Measurements from ENCODE around the gene RAD54L. TPM values are rescaled to one million over a fixed set of nuclear protein-coding genes. Genes with fewer than 3 reads are reported as not detected.

Gene RAD54L
- total RNA-seq, 1 experiment from 2014 or later: 29.4 TPM

DNA sequence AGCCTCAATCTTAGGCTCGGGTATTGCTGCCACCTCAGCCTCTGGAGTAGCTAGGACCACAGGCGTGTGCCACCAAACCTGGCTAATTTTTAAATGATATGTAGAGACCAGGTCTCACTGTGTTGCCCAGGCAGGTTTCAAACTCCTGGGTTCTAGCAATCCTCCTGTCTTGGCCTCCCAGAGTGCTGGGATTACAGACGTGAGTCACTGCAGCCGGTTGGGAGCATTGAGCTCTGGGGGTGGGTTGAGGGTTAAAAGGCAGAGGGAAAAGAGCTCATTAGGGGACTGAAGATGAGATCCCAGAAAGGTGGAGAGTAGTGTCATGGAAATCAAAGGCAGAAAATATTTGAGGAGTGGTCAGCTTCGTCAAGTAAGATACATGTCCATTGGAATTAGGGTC is 7.1 kb downstream of the RAD54L start:
- no peak overlapping the region for H2AFZ ChIP-seq (ENCODE audit: low read length)
- no peak overlapping the region for H3K4me3 ChIP-seq (ENCODE audit: low read length)
- no peaks in the 10 kb centered on the region for H3F3A ChIP-seq (ENCODE audit: low read length, unreplicated experiment)
- H3K36me3 ChIP-seq (ENCODE audit: low read depth, low read length): peaks cover 36% of the 10 kb centered on the region
- DNase-seq (no peak), ATAC-seq (no peak)
- H3K27ac ChIP-seq (ENCODE audit: low read length): no peak overlapping the region
- ChIA-PET CTCF (no interaction called here), POLR2A (ENCODE audit: unreplicated experiment) (no interaction called here)
- no peak overlapping the region for H3K9ac ChIP-seq (ENCODE audit: low read length)
- no peaks in the 10 kb centered on the region; the same call in 1 of the 2 replicates for H3K4me1 ChIP-seq (ENCODE audit: insufficient read depth, low read length)
- TF ChIP-seq EZH2phosphoT487 (IDR thresholded peaks at IDR 0.05; ENCODE audit: borderline replicate concordance, low read length) (no peak), EZH2 (IDR thresholded peaks at IDR 0.05; ENCODE audit: low read length, unreplicated experiment) (no peak)
- TF ChIP-seq, protein P1, sequence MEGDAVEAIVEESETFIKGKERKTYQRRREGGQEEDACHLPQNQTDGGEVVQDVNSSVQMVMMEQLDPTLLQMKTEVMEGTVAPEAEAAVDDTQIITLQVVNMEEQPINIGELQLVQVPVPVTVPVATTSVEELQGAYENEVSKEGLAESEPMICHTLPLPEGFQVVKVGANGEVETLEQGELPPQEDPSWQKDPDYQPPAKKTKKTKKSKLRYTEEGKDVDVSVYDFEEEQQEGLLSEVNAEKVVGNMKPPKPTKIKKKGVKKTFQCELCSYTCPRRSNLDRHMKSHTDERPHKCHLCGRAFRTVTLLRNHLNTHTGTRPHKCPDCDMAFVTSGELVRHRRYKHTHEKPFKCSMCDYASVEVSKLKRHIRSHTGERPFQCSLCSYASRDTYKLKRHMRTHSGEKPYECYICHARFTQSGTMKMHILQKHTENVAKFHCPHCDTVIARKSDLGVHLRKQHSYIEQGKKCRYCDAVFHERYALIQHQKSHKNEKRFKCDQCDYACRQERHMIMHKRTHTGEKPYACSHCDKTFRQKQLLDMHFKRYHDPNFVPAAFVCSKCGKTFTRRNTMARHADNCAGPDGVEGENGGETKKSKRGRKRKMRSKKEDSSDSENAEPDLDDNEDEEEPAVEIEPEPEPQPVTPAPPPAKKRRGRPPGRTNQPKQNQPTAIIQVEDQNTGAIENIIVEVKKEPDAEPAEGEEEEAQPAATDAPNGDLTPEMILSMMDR (conservative IDR thresholded peaks at IDR 0.05; ENCODE audit: low read depth, low read length): no peak
- H3K9me2 ChIP-seq (replicated peaks; ENCODE audit: low read length): no peaks in the 10 kb centered on the region
- H3K27me3 ChIP-seq (ENCODE audit: low read length): no peaks in the 10 kb centered on the region
- H4K20me1 ChIP-seq (ENCODE audit: low read length): no peaks in the 10 kb centered on the region
- BruUV-seq (replicated peaks): no TSS peak
- no peaks in the 10 kb centered on the region for H3K9me3 ChIP-seq (ENCODE audit: low read length)
- H3K79me2 ChIP-seq (ENCODE audit: low read length): peaks cover 9% of the 10 kb centered on the region
- H3K4me2 ChIP-seq (ENCODE audit: low read length): no peak overlapping the region
- intact Hi-C loops (cut with micrococcal nuclease): no loop called here

DNA sequence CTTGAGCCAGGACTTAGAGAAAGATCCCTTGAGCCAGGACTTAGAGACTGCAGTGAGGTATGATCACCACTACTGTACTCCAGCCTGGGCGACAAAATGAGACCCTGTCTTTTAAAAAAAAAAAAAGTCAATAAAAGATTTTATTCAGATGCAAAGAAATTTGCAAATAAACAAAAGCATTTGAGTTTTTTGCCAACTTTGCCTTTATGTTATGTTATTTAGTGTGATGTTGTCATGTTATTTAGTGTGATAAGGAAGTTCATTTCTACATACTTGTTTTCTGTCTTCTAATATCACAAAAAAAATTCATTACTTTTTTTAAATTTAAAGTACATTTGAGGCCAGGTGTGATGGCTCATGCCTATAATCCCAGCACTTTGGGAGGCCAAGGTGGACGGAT is 9.0 kb downstream of the RAD54L start:
- H2AFZ ChIP-seq (ENCODE audit: low read length): no peak overlapping the region
- no peak overlapping the region for H3K9ac ChIP-seq (ENCODE audit: low read length)
- no peak overlapping the region for H3K27ac ChIP-seq (ENCODE audit: low read length)
- H3K4me2 ChIP-seq (ENCODE audit: low read length): no peak overlapping the region
- no peaks in the 10 kb centered on the region for H3K4me1 ChIP-seq (ENCODE audit: insufficient read depth, low read length)
- intact Hi-C loops (cut with micrococcal nuclease): no loop called here
- no peaks in the 10 kb centered on the region for H3K9me3 ChIP-seq (ENCODE audit: low read length)
- H3F3A ChIP-seq (ENCODE audit: low read length, unreplicated experiment): no peaks in the 10 kb centered on the region
- BruUV-seq (replicated peaks): no TSS peak
- ChIA-PET CTCF (no interaction called here), POLR2A (ENCODE audit: unreplicated experiment) (no interaction called here)
- H4K20me1 ChIP-seq (ENCODE audit: low read length): no peaks in the 10 kb centered on the region
- no peaks in the 10 kb centered on the region for H3K79me2 ChIP-seq (ENCODE audit: low read length)
- peaks cover 42% of the 10 kb centered on the region; the same call in 1 of the 2 replicates for H3K36me3 ChIP-seq (ENCODE audit: low read depth, low read length)
- no peaks in the 10 kb centered on the region for H3K27me3 ChIP-seq (ENCODE audit: low read length)
- TF ChIP-seq, protein P1 (conservative IDR thresholded peaks at IDR 0.05; ENCODE audit: low read depth, low read length): no peak
- DNase-seq: no peak
- H3K4me3 ChIP-seq (ENCODE audit: low read length): no peak overlapping the region
- ATAC-seq: no peak
- no peaks in the 10 kb centered on the region for H3K9me2 ChIP-seq (replicated peaks; ENCODE audit: low read length)

DNA sequence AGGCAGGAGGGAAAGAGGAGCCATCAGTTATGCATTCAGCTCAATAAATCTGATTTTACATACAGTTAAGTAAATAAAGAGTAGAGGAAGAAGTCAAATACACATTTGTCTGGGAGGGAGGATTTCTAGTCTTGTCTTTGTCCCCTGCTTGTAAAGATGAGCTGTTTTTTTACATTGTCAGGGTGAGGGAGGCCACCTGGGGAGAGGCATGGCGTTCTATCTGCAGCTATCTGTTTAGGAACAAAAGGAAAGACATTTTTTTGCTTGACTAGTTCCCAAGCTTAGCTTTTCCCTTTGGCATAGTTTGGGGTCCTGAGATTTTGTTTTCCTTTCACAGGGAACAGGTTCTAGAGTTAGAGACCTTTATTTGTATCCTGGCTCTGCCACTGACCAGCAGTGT is 14.9 kb downstream of the RAD54L start:
- TF ChIP-seq, protein P1 (conservative IDR thresholded peaks at IDR 0.05; ENCODE audit: low read depth, low read length): no peak
- TF ChIP-seq EZH2 (IDR thresholded peaks at IDR 0.05; ENCODE audit: low read length, unreplicated experiment): no peak
- TF ChIP-seq EZH2phosphoT487 (IDR thresholded peaks at IDR 0.05; ENCODE audit: borderline replicate concordance, low read length): no peak
- Histone ChIP-seq H3K36me3 (ENCODE audit: low read depth, low read length) (peaks cover 71% of the 10 kb centered on the region), H3K9me2 (replicated peaks; ENCODE audit: low read length) (no peaks in the 10 kb centered on the region), H3K4me2 (ENCODE audit: low read length) (no peak overlapping the region), H3F3A (ENCODE audit: low read length, unreplicated experiment) (no peaks in the 10 kb centered on the region), H4K20me1 (ENCODE audit: low read length) (no peaks in the 10 kb centered on the region), H2AFZ (ENCODE audit: low read length) (no peak overlapping the region), H3K27ac (ENCODE audit: low read length) (no peak overlapping the region), H3K79me2 (ENCODE audit: low read length) (no peaks in the 10 kb centered on the region), H3K9ac (ENCODE audit: low read length) (no peak overlapping the region), H3K4me1 (ENCODE audit: insufficient read depth, low read length) (no peaks in the 10 kb centered on the region), H3K27me3 (ENCODE audit: low read length) (no peaks in the 10 kb centered on the region), H3K4me3 (ENCODE audit: low read length) (no peak overlapping the region), H3K9me3 (ENCODE audit: low read length) (no peaks in the 10 kb centered on the region)
- DNase-seq: no peak
- intact Hi-C loops (cut with micrococcal nuclease): no loop called here
- ATAC-seq: no peak
- POLR2A ChIA-PET (ENCODE audit: unreplicated experiment): interaction anchor here (0.6 kb wide), 1 partner anchor 28 kb away, joined by 5 read pairs; no protein-coding TSS in a partner anchor
- CTCF ChIA-PET: no interaction called here
- BruUV-seq (replicated peaks): no TSS peak

Data from PC-3 (cell line).